ENCODE data around the gene SPATA21. TPM values are rescaled to one million over a fixed set of nuclear protein-coding genes. Genes with fewer than 3 reads are reported as not detected.

Gene SPATA21
- total RNA-seq, 1 experiment from 2014 or later: not detected

DNA sequence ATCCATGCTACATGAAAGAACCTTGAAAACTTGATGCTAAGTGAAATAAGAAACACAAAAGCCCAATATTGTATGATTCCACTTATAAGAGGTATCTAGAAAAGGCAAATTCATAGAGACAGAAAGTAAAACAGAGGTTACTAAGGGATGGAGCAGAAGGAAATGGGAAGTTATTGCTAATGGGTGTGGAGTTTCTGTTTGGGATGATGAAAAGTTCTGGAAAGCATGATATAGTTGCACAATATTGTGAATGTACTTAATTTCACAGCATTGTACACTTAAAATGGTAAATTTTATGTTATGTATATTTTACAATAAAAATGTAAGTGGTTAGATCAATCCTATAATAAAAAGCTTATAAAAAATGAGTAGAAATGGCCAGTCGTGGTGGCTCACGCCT lies 1.7 kb upstream of the SPATA21 start:
- no peak overlapping the region for H3K4me3 ChIP-seq (ENCODE audit: low read length)
- no TSS peak for BruUV-seq (replicated peaks)
- POLR2A ChIA-PET (ENCODE audit: unreplicated experiment): no interaction called here
- H3K79me2 ChIP-seq (ENCODE audit: low read length): peaks cover 32% of the 10 kb centered on the region
- H3K4me1 ChIP-seq (ENCODE audit: insufficient read depth, low read length): peaks cover 3% of the 10 kb centered on the region
- H2AFZ ChIP-seq (ENCODE audit: low read length): no peak overlapping the region
- H3K9ac ChIP-seq (ENCODE audit: low read length): no peak overlapping the region
- H3K27ac ChIP-seq (ENCODE audit: low read length): no peak overlapping the region
- H3K27me3 ChIP-seq (ENCODE audit: low read length): no peaks in the 10 kb centered on the region
- no peaks in the 10 kb centered on the region for H3K36me3 ChIP-seq (ENCODE audit: low read depth, low read length)
- CTCF ChIA-PET: no interaction called here
- no peak overlapping the region for H3K4me2 ChIP-seq (ENCODE audit: low read length)
- no peak for TF ChIP-seq EZH2 (IDR thresholded peaks at IDR 0.05; ENCODE audit: low read length, unreplicated experiment)
- TF ChIP-seq EZH2phosphoT487 (IDR thresholded peaks at IDR 0.05; ENCODE audit: borderline replicate concordance, low read length): no peak
- DNase-seq (no peak), ATAC-seq (no peak)
- H3K9me3 ChIP-seq (ENCODE audit: low read length): no peaks in the 10 kb centered on the region
- intact Hi-C loops (cut with micrococcal nuclease): loop anchor here (2.0 kb wide), 1 partner anchor 46 kb away; no protein-coding TSS in a partner anchor
- no peaks in the 10 kb centered on the region for H4K20me1 ChIP-seq (ENCODE audit: low read length)
- no peaks in the 10 kb centered on the region for H3K9me2 ChIP-seq (replicated peaks; ENCODE audit: low read length)
- no peaks in the 10 kb centered on the region for H3F3A ChIP-seq (ENCODE audit: low read length, unreplicated experiment)

DNA sequence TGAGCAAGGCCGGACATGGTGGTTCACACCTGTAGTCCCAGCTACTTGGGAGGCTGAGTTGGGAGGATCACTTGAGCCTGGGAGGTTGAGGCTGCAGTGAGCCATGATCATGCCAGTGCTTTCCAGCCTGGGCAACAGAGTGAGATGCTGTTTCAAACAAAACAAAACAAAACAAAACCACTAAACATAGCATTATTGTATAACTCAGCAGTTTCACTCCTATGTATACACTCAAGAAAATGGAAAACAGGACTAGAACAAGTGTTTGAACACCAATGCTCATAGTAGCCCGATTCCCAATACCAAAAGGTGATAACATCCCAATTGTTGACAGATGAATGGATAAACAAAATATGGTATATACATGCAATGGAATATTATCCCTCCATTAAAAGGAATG lies 1.3 kb upstream of the SPATA21 start:
- CTCF ChIA-PET: no interaction called here
- H3K9ac ChIP-seq (ENCODE audit: low read length): no peak overlapping the region

DNA sequence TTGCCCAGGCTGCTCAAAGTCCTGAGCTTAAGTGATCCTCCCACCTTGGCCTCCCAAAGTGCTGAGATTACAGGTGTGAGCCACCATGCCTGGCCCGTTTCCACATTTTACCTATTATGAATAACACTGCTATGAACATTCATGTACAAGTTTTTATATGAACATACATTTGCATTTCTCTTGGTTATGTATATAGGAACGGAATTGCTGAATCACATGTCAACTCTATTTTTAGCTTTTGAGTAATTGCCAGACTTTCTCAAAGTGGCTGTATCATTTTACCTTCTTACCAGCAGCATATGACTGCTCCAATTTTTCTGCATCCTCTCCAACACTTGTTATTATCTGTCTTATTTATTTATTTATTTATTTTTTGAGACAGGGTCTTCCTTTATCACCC lies 2.7 kb downstream of the SPATA21 start:
- H3K9me3 ChIP-seq (ENCODE audit: low read length): no peaks in the 10 kb centered on the region
- BruUV-seq (replicated peaks): no TSS peak
- no peak overlapping the region for H3K27ac ChIP-seq (ENCODE audit: low read length)
- intact Hi-C loops (cut with micrococcal nuclease): no loop called here
- POLR2A ChIA-PET (ENCODE audit: unreplicated experiment): no interaction called here
- H3K9me2 ChIP-seq (replicated peaks; ENCODE audit: low read length): no peaks in the 10 kb centered on the region
- no peaks in the 10 kb centered on the region for H3K36me3 ChIP-seq (ENCODE audit: low read depth, low read length)
- H3K27me3 ChIP-seq (ENCODE audit: low read length): no peaks in the 10 kb centered on the region
- H3F3A ChIP-seq (ENCODE audit: low read length, unreplicated experiment): no peaks in the 10 kb centered on the region
- TF ChIP-seq, protein P1, sequence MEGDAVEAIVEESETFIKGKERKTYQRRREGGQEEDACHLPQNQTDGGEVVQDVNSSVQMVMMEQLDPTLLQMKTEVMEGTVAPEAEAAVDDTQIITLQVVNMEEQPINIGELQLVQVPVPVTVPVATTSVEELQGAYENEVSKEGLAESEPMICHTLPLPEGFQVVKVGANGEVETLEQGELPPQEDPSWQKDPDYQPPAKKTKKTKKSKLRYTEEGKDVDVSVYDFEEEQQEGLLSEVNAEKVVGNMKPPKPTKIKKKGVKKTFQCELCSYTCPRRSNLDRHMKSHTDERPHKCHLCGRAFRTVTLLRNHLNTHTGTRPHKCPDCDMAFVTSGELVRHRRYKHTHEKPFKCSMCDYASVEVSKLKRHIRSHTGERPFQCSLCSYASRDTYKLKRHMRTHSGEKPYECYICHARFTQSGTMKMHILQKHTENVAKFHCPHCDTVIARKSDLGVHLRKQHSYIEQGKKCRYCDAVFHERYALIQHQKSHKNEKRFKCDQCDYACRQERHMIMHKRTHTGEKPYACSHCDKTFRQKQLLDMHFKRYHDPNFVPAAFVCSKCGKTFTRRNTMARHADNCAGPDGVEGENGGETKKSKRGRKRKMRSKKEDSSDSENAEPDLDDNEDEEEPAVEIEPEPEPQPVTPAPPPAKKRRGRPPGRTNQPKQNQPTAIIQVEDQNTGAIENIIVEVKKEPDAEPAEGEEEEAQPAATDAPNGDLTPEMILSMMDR (conservative IDR thresholded peaks at IDR 0.05; ENCODE audit: low read depth, low read length): no peak
- TF ChIP-seq EZH2 (IDR thresholded peaks at IDR 0.05; ENCODE audit: low read length, unreplicated experiment) (no peak), EZH2phosphoT487 (IDR thresholded peaks at IDR 0.05; ENCODE audit: borderline replicate concordance, low read length) (no peak)
- no peak for DNase-seq
- no peaks in the 10 kb centered on the region for H3K4me1 ChIP-seq (ENCODE audit: insufficient read depth, low read length)
- H3K4me2 ChIP-seq (ENCODE audit: low read length): no peak overlapping the region
- CTCF ChIA-PET: no interaction called here
- ATAC-seq: no peak
- no peak overlapping the region for H2AFZ ChIP-seq (ENCODE audit: low read length)
- H3K9ac ChIP-seq (ENCODE audit: low read length): no peak overlapping the region
- no peaks in the 10 kb centered on the region for H4K20me1 ChIP-seq (ENCODE audit: low read length)
- no peaks in the 10 kb centered on the region for H3K79me2 ChIP-seq (ENCODE audit: low read length)
- no peak overlapping the region for H3K4me3 ChIP-seq (ENCODE audit: low read length)

More for the DNA sequence above, 1.3 kb upstream of the SPATA21 start:
- intact Hi-C loops (cut with micrococcal nuclease): loop anchor here (2.0 kb wide), 1 partner anchor 46 kb away; no protein-coding TSS in a partner anchor
- ATAC-seq: no peak
- H3K9me2 ChIP-seq (replicated peaks; ENCODE audit: low read length): no peaks in the 10 kb centered on the region
- H3K27ac ChIP-seq (ENCODE audit: low read length): no peak overlapping the region
- no peaks in the 10 kb centered on the region for H3F3A ChIP-seq (ENCODE audit: low read length, unreplicated experiment)
- no peak for DNase-seq
- TF ChIP-seq EZH2phosphoT487 (IDR thresholded peaks at IDR 0.05; ENCODE audit: borderline replicate concordance, low read length) (no peak), EZH2 (IDR thresholded peaks at IDR 0.05; ENCODE audit: low read length, unreplicated experiment) (no peak)
- TF ChIP-seq, protein P1 (conservative IDR thresholded peaks at IDR 0.05; ENCODE audit: low read depth, low read length): no peak
- no peaks in the 10 kb centered on the region for H3K27me3 ChIP-seq (ENCODE audit: low read length)
- peaks cover 3% of the 10 kb centered on the region for H3K4me1 ChIP-seq (ENCODE audit: insufficient read depth, low read length)
- POLR2A ChIA-PET (ENCODE audit: unreplicated experiment): no interaction called here
- H2AFZ ChIP-seq (ENCODE audit: low read length): no peak overlapping the region
- no peaks in the 10 kb centered on the region for H3K36me3 ChIP-seq (ENCODE audit: low read depth, low read length)
- no peaks in the 10 kb centered on the region for H3K9me3 ChIP-seq (ENCODE audit: low read length)
- peaks cover 29% of the 10 kb centered on the region for H3K79me2 ChIP-seq (ENCODE audit: low read length)
- BruUV-seq (replicated peaks): no TSS peak
- H3K4me2 ChIP-seq (ENCODE audit: low read length): no peak overlapping the region
- H3K4me3 ChIP-seq (ENCODE audit: low read length): no peak overlapping the region
- H4K20me1 ChIP-seq (ENCODE audit: low read length): no peaks in the 10 kb centered on the region

Data from PC-3 (cell line).